ENCODE results near the gene ADAMTS2.

GRCh38 chr5:179150011-179150410, 195.2 kb downstream of the ADAMTS2 start:
- TF ChIP-seq, protein P1, sequence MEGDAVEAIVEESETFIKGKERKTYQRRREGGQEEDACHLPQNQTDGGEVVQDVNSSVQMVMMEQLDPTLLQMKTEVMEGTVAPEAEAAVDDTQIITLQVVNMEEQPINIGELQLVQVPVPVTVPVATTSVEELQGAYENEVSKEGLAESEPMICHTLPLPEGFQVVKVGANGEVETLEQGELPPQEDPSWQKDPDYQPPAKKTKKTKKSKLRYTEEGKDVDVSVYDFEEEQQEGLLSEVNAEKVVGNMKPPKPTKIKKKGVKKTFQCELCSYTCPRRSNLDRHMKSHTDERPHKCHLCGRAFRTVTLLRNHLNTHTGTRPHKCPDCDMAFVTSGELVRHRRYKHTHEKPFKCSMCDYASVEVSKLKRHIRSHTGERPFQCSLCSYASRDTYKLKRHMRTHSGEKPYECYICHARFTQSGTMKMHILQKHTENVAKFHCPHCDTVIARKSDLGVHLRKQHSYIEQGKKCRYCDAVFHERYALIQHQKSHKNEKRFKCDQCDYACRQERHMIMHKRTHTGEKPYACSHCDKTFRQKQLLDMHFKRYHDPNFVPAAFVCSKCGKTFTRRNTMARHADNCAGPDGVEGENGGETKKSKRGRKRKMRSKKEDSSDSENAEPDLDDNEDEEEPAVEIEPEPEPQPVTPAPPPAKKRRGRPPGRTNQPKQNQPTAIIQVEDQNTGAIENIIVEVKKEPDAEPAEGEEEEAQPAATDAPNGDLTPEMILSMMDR (IDR thresholded peaks at IDR 0.05): no peak
- no peak for TF ChIP-seq POLR2AphosphoS5 (IDR thresholded peaks at IDR 0.05)

Data from transverse colon (tissue), 4 donors.